ENCODE data around the gene DLG2. TPM values are rescaled to one million over a fixed set of nuclear protein-coding genes. Genes with fewer than 3 reads are reported as not detected.

Gene DLG2
- total and polyA plus RNA-seq, 2 of the 4 experiments (the other 2 are of a cell fraction), result 0.31 to 0.36 TPM

- Histone ChIP-seq H2AFZ (replicated peaks; ENCODE audit: low read length, poor library complexity) (no peak overlapping the region), H3K9me3 (ENCODE audit: control insufficient read depth, insufficient read depth, low read length) (0 out of 2 replicates have a peak, but pooled peaks cover 2% of the 10 kb centered on the region), H3K4me1 (ENCODE audit: control insufficient read depth, insufficient read depth, low read length) (no peaks in the 10 kb centered on the region), H3K36me3 (ENCODE audit: control insufficient read depth, insufficient read depth, low read length) (no peaks in the 10 kb centered on the region), H3K56ac (ENCODE audit: extremely low read depth, insufficient read depth, low read length) (no peak overlapping the region), H2BK5ac (ENCODE audit: low read depth, low read length, poor library complexity, severe bottlenecking) (no peak overlapping the region), H2BK120ac (ENCODE audit: low read depth, low read length) (no peak overlapping the region), H3K4ac (ENCODE audit: low read depth, low read length) (no peak overlapping the region), H3K23ac (ENCODE audit: low read depth, low read length) (no peak overlapping the region), H2BK20ac (ENCODE audit: low read depth, low read length) (no peak overlapping the region), H3K9ac (ENCODE audit: low read depth, low read length) (no peak overlapping the region), H4K5ac (ENCODE audit: low read depth, low read length) (no peak overlapping the region), H2AK9ac (replicated peaks; ENCODE audit: low read depth, low read length, poor library complexity) (no peak overlapping the region), H3K4me3 (ENCODE audit: insufficient read depth, low read depth, low read length) (no peak overlapping the region), H3K9me1 (ENCODE audit: insufficient read depth, low read length) (no peaks in the 10 kb centered on the region), H2BK15ac (ENCODE audit: low read depth, low read length) (no peak overlapping the region), H4K91ac (ENCODE audit: insufficient read depth, low read depth, low read length) (no peak overlapping the region), H2AK5ac (ENCODE audit: low read depth, low read length) (no peak overlapping the region), H3K79me1 (ENCODE audit: low read depth in 1 of 2, low read length in 2 of 2) (no peaks in the 10 kb centered on the region), H3K4me2 (ENCODE audit: low read depth, low read length) (no peak overlapping the region), H4K20me1 (ENCODE audit: insufficient read depth, low read length) (no peaks in the 10 kb centered on the region), H3K18ac (ENCODE audit: low read depth, low read length) (no peak overlapping the region), H4K8ac (ENCODE audit: low read depth in 2 of 2, low read length in 2 of 2) (no peak overlapping the region), H3K14ac (replicated peaks; ENCODE audit: low read depth, low read length) (no peak overlapping the region), H3K27ac (ENCODE audit: insufficient read depth, low read length) (no peak overlapping the region), H3K27me3 (ENCODE audit: control insufficient read depth, insufficient read depth, low read length) (no peaks in the 10 kb centered on the region)
- no TSS peak for BruUV-seq (replicated peaks)
- dilution Hi-C loops (cut with HindIII; ENCODE audit: low sequenced_read_pairs, unreplicated experiment) (no loop called here), in situ Hi-C loops (cut with MboI; ENCODE audit: low sequenced_read_pairs) (no loop called here), intact Hi-C loops (cut with micrococcal nuclease) (no loop called here)
- no peak for TF ChIP-seq CHD1 (IDR thresholded peaks at IDR 0.05; ENCODE audit: low read depth, low read length)
- TF ChIP-seq POLR2A (IDR thresholded peaks at IDR 0.05; ENCODE audit: low read depth, low read length), result no peak
- no peak for TF ChIP-seq CTCF (conservative IDR thresholded peaks at IDR 0.05; ENCODE audit: low read depth, low read length)
- TF ChIP-seq CEBPB (IDR thresholded peaks at IDR 0.05; ENCODE audit: low read depth, low read length), result no peak
- no peak for TF ChIP-seq RAD21 (IDR thresholded peaks at IDR 0.05; ENCODE audit: low read length)
- WGBS, 2 experiments (ENCODE audit: extremely low coverage in 2 of 2, insufficient read length in 1 of 2), result no CpG with 5 or more reads among the region's 21 CpGs
- ATAC-seq (ENCODE audit: low read depth), result no peak
- DNase-seq, result no peak
- ChIA-PET CTCF (no interaction called here), POLR2A (ENCODE audit: unreplicated experiment) (no interaction called here)
These were observed 1189.8 kb downstream of the DLG2 start for GRCh38 chr11:84437071-84437980.

Data from IMR-90 (cell line).